Retinal pigment epithelial cell (primary cell): ENCODE results near the gene SLX4IP.

Experiments used
- DNase-seq: peaks from one replicate; pipeline ENCODE4 v3.0.0-alpha.2; 2010; ENCODE audit warnings: low read depth
- H3K4me3 ChIP-seq: 2 replicates; pipeline ENCODE4 v1.5.1; 2011; ENCODE audit warnings: mild to moderate bottlenecking, low read length, control low read depth, moderate library complexity
- CTCF ChIP-seq: conservative IDR thresholded peaks from 2 replicates; pipeline ENCODE4 v1.5.1; 2011; ENCODE audit warnings: low read depth, low read length, control low read depth, inconsistent platforms

SLX4IP gene

GRCh38 chr20:10637031-10637559 is 202.0 kb downstream of the SLX4IP start:
- TF ChIP-seq CTCF, result no peak
- no peak for DNase-seq
- no peak overlapping the region for H3K4me3 ChIP-seq

GRCh38 chr20:10637563-10637962 is 202.5 kb downstream of the SLX4IP start:
- no peak overlapping the region for H3K4me3 ChIP-seq
- no peak for TF ChIP-seq CTCF
- DNase-seq, result no peak

- no peak overlapping the region for H3K4me3 ChIP-seq
- no peak for DNase-seq
- no peak for TF ChIP-seq CTCF
Observed at GRCh38 chr20:10639077-10639736, 204.1 kb downstream of the SLX4IP start.

- H3K4me3 ChIP-seq, result no peak overlapping the region
- TF ChIP-seq CTCF, result no peak
- DNase-seq, result no peak
Observed at GRCh38 chr20:10639737-10640556, 204.8 kb downstream of the SLX4IP start.

- no peak for DNase-seq
- no peak overlapping the region for H3K4me3 ChIP-seq
- TF ChIP-seq CTCF, result no peak
Observed at GRCh38 chr20:10640897-10641296, 205.8 kb downstream of the SLX4IP start.

- no peak for TF ChIP-seq CTCF
Observed at GRCh38 chr20:10641467-10641866, 206.4 kb downstream of the SLX4IP start.

GRCh38 chr20:10641893-10642292 is 206.8 kb downstream of the SLX4IP start:
- no peak for TF ChIP-seq CTCF
- no peak for DNase-seq
- no peak overlapping the region for H3K4me3 ChIP-seq

More at GRCh38 chr20:10641467-10641866, 206.4 kb downstream of the SLX4IP start:
- H3K4me3 ChIP-seq, result no peak overlapping the region
- no peak for DNase-seq
